HG03097 (cell line): Measurements from ENCODE around the gene DNAI4.

Source experiments
- ATAC-seq: cut with Tn5 transposase; IDR thresholded peaks from one replicate; pipeline ENCODE4 v1.9.1; 2021; ENCODE audit not compliant: unreplicated experiment, low FRiP score

The DNAI4 gene

GRCh38 chr1:66770694-66771093 is 154.0 kb downstream of the DNAI4 start:
- ATAC-seq = no peak

GRCh38 chr1:66770240-66770639 is 154.4 kb downstream of the DNAI4 start:
- ATAC-seq = no peak

DNA sequence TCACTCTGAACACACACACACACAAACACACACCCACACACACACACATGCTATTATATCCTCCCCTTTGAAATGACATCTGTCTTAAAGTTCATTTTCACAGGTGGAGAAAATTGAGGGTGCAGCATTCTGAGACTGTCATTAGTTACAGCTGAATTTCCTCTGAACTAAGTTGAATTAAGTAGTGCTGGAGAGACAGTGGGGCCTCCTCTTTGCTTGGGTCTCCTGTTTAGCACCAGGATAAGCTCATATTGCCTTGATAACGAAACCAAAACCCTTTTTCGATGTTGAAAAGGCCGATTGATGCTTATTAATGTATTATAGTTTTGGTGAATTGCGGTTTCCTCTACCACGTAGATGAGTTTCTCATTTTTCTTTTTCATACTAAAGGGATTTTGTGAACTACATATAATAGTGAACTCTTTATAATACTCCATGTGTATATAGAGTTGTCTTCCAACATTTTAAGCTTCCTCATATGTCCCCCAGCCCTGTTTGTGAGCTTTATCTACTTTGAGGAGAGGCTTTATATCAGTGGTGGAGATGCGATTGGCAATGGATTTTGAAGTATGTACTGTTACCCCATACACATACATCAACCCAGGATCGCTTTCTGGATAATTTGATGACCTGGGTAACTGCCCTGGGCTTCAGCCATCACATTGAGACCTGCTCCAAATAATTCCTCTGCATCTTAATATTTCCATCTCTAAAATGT is 155.0 kb downstream of the DNAI4 start:
- no peak for ATAC-seq

GRCh38 chr1:66768965-66769364 is 155.7 kb downstream of the DNAI4 start:
- no peak for ATAC-seq

DNA sequence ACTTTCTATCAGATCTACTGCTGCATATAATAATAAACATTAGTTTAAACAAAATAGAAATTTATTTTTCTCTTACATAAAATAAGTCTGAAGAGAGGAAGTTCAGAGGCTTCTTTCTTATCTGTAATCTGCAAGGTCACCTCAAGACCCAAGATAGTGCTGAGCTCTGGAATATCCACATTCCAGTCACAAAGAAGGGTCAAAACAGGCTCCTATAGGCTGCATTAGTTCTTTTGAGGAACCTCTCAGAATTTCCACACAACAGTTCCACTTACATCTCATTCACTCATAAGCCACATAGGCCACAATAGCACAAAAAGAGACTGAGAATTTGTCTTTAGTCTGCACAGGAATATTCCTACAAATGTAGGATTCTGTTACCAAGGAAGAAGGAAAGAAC is 157.0 kb downstream of the DNAI4 start:
- ATAC-seq = no peak

DNA sequence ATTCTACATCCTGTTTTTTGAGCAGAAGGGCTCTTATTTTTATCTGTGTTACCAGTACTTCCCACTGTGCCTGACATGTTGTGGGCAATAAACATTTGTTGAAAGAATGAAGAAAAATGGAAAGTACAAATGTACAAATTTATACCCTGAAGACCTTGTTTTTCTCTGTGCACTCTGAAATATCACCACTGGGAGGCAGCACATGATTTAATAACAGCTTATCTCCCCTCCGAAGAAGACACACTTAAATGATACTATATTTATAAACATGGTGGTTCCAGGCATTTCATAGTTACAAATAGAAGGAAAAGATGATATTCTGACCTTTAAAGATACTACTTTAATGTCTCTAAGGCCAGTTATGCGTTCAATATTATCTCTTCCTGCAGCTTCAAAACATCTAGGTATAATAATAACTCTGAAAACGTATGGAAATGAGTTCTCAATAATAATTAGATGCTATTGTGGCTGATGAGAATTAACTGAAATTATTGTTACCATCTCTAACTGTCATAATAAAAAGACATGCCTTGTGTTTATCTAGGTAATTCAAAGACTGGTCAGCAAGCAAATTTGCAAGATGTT is 159.6 kb downstream of the DNAI4 start:
- ATAC-seq = no peak
